Caco-2 (cell line): Measurements from ENCODE around the gene GPC5. TPM values are rescaled to one million over a fixed set of nuclear protein-coding genes. Genes with fewer than 3 reads are reported as not detected.

Experiments used
- BruUV-seq: library from RNA; stranded (reverse); fragments of 400-500 nt; replicated peaks from 2 replicates; lab custom pipeline; 2021; lab: Mats Ljungman, UMichigan
- CTCF ChIA-PET: fragments of 300-600 bp; sonication (Branson Sonifier 250); formaldehyde crosslinking; loops from one replicate; lab custom pipeline; 2022; ENCODE audit warnings: antibody characterized with exemption; lab: Charles Lee
- POLR2A ChIA-PET: fragments of 300-600 bp; sonication (Branson Sonifier 250); formaldehyde crosslinking; loops from one replicate; lab custom pipeline; 2022; ENCODE audit warnings: antibody characterized with exemption; lab: Charles Lee
- DNase-seq, 2 experiments: peaks; one replicate each; pipeline versions ENCODE4 v3.0.0 to v3.0.0-alpha.2; 2020 to 2022
- H3K27me3 ChIP-seq: replicated peaks from 2 replicates; pipeline ENCODE4 v1.6.0; 2011; ENCODE audit warnings: low read length; ENCODE audit not compliant: control insufficient read depth, insufficient read depth
- H3K36me3 ChIP-seq: 2 replicates; pipeline ENCODE4 v1.5.1; 2011; ENCODE audit warnings: low read length; ENCODE audit not compliant: control insufficient read depth, insufficient read depth
- H3K4me1 ChIP-seq: fragments of 250-450 bp; sonication (Bioruptor Pico); 2 replicates; pipeline ENCODE4 v1.5.1; 2020; ENCODE audit warnings: mild to moderate bottlenecking
- H3K4me3 ChIP-seq: 2 replicates; pipeline ENCODE4 v1.5.1; 2011; ENCODE audit warnings: low read depth, mild to moderate bottlenecking, control low read depth, low read length
- H3K9me3 ChIP-seq: fragments of 250-450 bp; sonication (Bioruptor Pico); 2 replicates; pipeline ENCODE4 v1.5.1; 2020; ENCODE audit warnings: mild to moderate bottlenecking, moderate library complexity
- H3K27ac Mint-ChIP-seq: one replicate; pipeline ENCODE4 v1.8.0; 2022; ENCODE audit warnings: mixed read lengths; ENCODE audit not compliant: unreplicated experiment
- H3K27me3 Mint-ChIP-seq: one replicate; pipeline ENCODE4 v1.8.0; 2022; ENCODE audit warnings: mixed read lengths; ENCODE audit not compliant: insufficient read depth, unreplicated experiment
- H3K36me3 Mint-ChIP-seq: one replicate; pipeline ENCODE4 v1.8.0; 2022; ENCODE audit warnings: mild to moderate bottlenecking, mixed read lengths; ENCODE audit not compliant: insufficient read depth, unreplicated experiment
- H3K4me1 Mint-ChIP-seq: one replicate; pipeline ENCODE4 v1.8.0; 2022; ENCODE audit warnings: low read depth, mixed read lengths; ENCODE audit not compliant: unreplicated experiment
- H3K4me3 Mint-ChIP-seq: one replicate; pipeline ENCODE4 v1.8.0; 2022; ENCODE audit warnings: mild to moderate bottlenecking, moderate library complexity, mixed read lengths; ENCODE audit not compliant: unreplicated experiment
- H3K9me3 Mint-ChIP-seq: one replicate; pipeline ENCODE4 v1.8.0; 2022; ENCODE audit warnings: mixed read lengths; ENCODE audit not compliant: unreplicated experiment
- intact Hi-C: fragments of 100-400 bp; cut with micrococcal nuclease; formaldehyde crosslinking; loops from one replicate; pipeline ENCODE4 v1.10.0; 2022; ENCODE audit not compliant: unreplicated experiment
- total RNA-seq: library from RNA; stranded (reverse); gene quantifications from 2 replicates; pipeline ENCODE4 v1.2.3, GENCODE V29; 2022
- TF ChIP-seq, protein P1 (sequence below), 2 experiments: fragments of 200-600 bp in 1 of 2; IDR thresholded peaks; 1 replicate in 1 of 2; 2 replicates in 1 of 2; pipeline versions ENCODE4 v1.5.1 to v1.8.0; 2011 to 2022; ENCODE audit warnings: antibody characterized with exemption in 1 of 2, control low read depth in 1 of 2, inconsistent platforms in 1 of 2, low read depth in 1 of 2, low read length in 1 of 2, mild to moderate bottlenecking in 1 of 2, moderate library complexity in 1 of 2; ENCODE audit not compliant: insufficient read depth in 1 of 2, severe bottlenecking in 1 of 2, unreplicated experiment in 1 of 2

The GPC5 gene
- total RNA-seq, 1 experiment from 2014 or later: 4.1 TPM

DNA sequence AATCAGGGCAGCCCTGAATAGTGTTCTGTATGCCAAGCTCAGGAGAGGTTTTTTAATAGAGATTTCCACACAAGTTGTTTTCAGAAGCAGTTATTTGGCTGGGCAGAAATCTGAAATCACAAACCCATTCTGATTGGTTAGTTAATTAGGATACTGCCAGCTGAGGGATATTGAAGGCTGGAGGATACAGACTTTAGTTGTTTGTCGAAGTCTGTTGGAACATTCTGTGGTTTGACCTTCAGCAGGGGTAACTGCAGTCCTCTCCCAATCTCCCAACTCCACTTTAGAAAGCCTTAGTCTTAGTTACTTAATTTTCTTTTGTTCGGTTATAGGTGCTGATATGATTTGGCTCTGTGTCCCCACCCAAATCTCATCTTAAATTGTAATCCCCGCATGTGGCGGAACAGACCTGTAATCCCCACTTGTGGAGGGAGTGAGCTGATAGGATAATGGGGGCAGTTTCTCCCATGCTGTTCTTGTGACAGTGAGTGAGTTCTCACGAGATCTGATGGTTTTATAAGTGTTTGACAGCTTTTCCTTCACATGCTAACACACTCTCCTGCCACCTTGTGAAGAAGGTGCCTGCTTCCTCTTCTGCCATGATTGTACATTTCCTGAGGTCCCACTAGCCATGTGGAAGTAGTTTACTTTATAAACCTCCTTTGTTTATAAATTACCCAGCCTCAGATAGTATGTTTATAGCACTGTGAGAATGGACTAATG is 169.2 kb downstream of the GPC5 start:
- Mint-ChIP-seq H3K36me3 (no peaks in the 10 kb centered on the region), H3K4me3 (no peak overlapping the region), H3K27me3 (no peaks in the 10 kb centered on the region), H3K9me3 (no peaks in the 10 kb centered on the region), H3K27ac (no peak overlapping the region), H3K4me1 (no peaks in the 10 kb centered on the region)
- Histone ChIP-seq H3K36me3 (no peaks in the 10 kb centered on the region), H3K4me1 (no peaks in the 10 kb centered on the region; the same call in 1 of the 2 replicates), H3K27me3 (no peaks in the 10 kb centered on the region), H3K4me3 (no peak overlapping the region), H3K9me3 (no peaks in the 10 kb centered on the region)
- BruUV-seq: no TSS peak
- no peak for DNase-seq
- POLR2A ChIA-PET: no interaction called here
- CTCF ChIA-PET: no interaction called here
- TF ChIP-seq, protein P1, sequence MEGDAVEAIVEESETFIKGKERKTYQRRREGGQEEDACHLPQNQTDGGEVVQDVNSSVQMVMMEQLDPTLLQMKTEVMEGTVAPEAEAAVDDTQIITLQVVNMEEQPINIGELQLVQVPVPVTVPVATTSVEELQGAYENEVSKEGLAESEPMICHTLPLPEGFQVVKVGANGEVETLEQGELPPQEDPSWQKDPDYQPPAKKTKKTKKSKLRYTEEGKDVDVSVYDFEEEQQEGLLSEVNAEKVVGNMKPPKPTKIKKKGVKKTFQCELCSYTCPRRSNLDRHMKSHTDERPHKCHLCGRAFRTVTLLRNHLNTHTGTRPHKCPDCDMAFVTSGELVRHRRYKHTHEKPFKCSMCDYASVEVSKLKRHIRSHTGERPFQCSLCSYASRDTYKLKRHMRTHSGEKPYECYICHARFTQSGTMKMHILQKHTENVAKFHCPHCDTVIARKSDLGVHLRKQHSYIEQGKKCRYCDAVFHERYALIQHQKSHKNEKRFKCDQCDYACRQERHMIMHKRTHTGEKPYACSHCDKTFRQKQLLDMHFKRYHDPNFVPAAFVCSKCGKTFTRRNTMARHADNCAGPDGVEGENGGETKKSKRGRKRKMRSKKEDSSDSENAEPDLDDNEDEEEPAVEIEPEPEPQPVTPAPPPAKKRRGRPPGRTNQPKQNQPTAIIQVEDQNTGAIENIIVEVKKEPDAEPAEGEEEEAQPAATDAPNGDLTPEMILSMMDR (IDR thresholded peaks at IDR 0.05; ENCODE audit: insufficient read depth in 1 of 2, low read depth in 1 of 2, low read length in 1 of 2, severe bottlenecking in 1 of 2, unreplicated experiment in 1 of 2): no peak
- intact Hi-C loops: no loop called here

DNA sequence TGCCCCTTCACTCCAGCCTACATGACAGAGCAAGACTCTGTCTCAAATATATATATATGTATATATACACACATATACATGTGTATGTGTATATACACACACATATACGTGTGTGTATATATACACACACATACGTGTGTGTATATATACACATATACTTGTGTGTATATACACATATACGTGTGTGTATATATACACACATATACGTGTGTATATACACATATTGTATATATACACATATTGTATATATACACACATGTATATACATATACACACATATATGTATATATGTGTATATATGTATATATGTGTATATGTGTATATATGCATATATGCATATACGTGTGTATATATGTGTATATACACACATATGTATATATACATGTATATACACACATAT is 173.3 kb downstream of the GPC5 start:
- Mint-ChIP-seq H3K4me3 (no peak overlapping the region), H3K27me3 (no peaks in the 10 kb centered on the region), H3K9me3 (no peaks in the 10 kb centered on the region), H3K36me3 (no peaks in the 10 kb centered on the region), H3K4me1 (no peaks in the 10 kb centered on the region), H3K27ac (no peak overlapping the region)
- ChIA-PET POLR2A (no interaction called here), CTCF (no interaction called here)
- Histone ChIP-seq H3K9me3 (no peaks in the 10 kb centered on the region), H3K4me3 (no peak overlapping the region), H3K27me3 (no peaks in the 10 kb centered on the region), H3K36me3 (no peaks in the 10 kb centered on the region), H3K4me1 (peaks cover 8% of the 10 kb centered on the region; the same call in 1 of the 2 replicates)
- BruUV-seq: no TSS peak
- intact Hi-C loops: no loop called here
- TF ChIP-seq, protein P1 (IDR thresholded peaks at IDR 0.05; ENCODE audit: insufficient read depth in 1 of 2, low read depth in 1 of 2, low read length in 1 of 2, severe bottlenecking in 1 of 2, unreplicated experiment in 1 of 2): no peak
- no peak for DNase-seq

DNA sequence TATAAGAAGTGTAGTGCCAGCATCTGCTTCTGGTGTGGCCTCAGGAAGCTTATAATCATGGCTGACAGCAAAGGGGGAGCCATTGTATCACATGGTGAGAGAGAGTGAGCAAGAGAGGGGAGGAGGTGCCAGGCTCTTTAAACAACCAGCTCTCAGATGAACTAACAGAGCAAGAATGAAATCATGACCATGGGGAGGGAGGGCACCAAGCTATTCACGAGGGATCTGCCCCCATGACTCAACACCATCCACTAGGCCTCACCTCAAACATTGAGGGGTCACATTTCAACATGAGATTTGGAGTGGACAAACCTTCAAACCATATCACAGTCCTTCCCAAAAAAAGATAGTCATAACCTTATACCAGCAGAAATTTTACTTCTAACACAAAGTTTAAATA is 174.0 kb downstream of the GPC5 start:
- DNase-seq: no peak
- Histone ChIP-seq H3K27me3 (no peaks in the 10 kb centered on the region), H3K36me3 (no peaks in the 10 kb centered on the region), H3K9me3 (no peaks in the 10 kb centered on the region), H3K4me3 (no peak overlapping the region), H3K4me1 (peaks cover 8% of the 10 kb centered on the region; the same call in 1 of the 2 replicates)
- H3K36me3 Mint-ChIP-seq: no peaks in the 10 kb centered on the region
- POLR2A ChIA-PET: no interaction called here
- no TSS peak for BruUV-seq
- no peak overlapping the region for H3K4me3 Mint-ChIP-seq
- H3K27me3 Mint-ChIP-seq: no peaks in the 10 kb centered on the region
- TF ChIP-seq, protein P1 (IDR thresholded peaks at IDR 0.05; ENCODE audit: insufficient read depth in 1 of 2, low read depth in 1 of 2, low read length in 1 of 2, severe bottlenecking in 1 of 2, unreplicated experiment in 1 of 2): no peak
- intact Hi-C loops: no loop called here
- no peaks in the 10 kb centered on the region for H3K4me1 Mint-ChIP-seq
- H3K9me3 Mint-ChIP-seq: peaks cover 5% of the 10 kb centered on the region
- H3K27ac Mint-ChIP-seq: no peak overlapping the region
- CTCF ChIA-PET: no interaction called here
